Osteocyte (in vitro differentiated cells): ENCODE measurements around the gene MATN4. TPM values are rescaled to one million over a fixed set of nuclear protein-coding genes. Genes with fewer than 3 reads are reported as not detected.

Experiments used
- DNase-seq: peaks from one replicate; pipeline ENCODE4 v3.0.0; 2021; ENCODE audit warnings: mixed read lengths; ENCODE audit not compliant: unreplicated experiment; ENCODE audit errors: extremely low spot score
- H3K27ac Mint-ChIP-seq: one replicate; pipeline ENCODE4 v1.8.0; 2021; ENCODE audit warnings: mild to moderate bottlenecking, mixed read lengths; ENCODE audit not compliant: unreplicated experiment
- H3K27me3 Mint-ChIP-seq: one replicate; pipeline ENCODE4 v1.8.0; 2021; ENCODE audit warnings: mixed read lengths; ENCODE audit not compliant: unreplicated experiment
- H3K36me3 Mint-ChIP-seq: one replicate; pipeline ENCODE4 v1.8.0; 2021; ENCODE audit warnings: mixed read lengths; ENCODE audit not compliant: unreplicated experiment
- H3K4me1 Mint-ChIP-seq: one replicate; pipeline ENCODE4 v1.8.0; 2021; ENCODE audit warnings: mixed read lengths; ENCODE audit not compliant: unreplicated experiment
- H3K4me3 Mint-ChIP-seq: one replicate; pipeline ENCODE4 v1.8.0; 2021; ENCODE audit warnings: mild to moderate bottlenecking, moderate library complexity, mixed read lengths; ENCODE audit not compliant: unreplicated experiment
- H3K9me3 Mint-ChIP-seq: one replicate; pipeline ENCODE4 v1.8.0; 2021; ENCODE audit warnings: mixed read lengths; ENCODE audit not compliant: unreplicated experiment
- CTCF ChIP-seq: fragments of 200-600 bp; sonication (generic); IDR thresholded peaks from 2 replicates; pipeline ENCODE4 v1.5.0; 2021; ENCODE audit warnings: antibody characterized with exemption, mild to moderate bottlenecking, moderate library complexity
- total RNA-seq: library from RNA; stranded (reverse); gene quantifications from 2 replicates; pipeline ENCODE4 v1.2.1, GENCODE V29; 2021

Gene MATN4
- total RNA-seq, 1 donor from 2014 or later = not detected

GRCh38 chr20:45257161-45257560, 50.9 kb downstream of the MATN4 start:
- no peak overlapping the region for H3K4me3 Mint-ChIP-seq
- H3K4me1 Mint-ChIP-seq = peaks cover 9% of the 10 kb centered on the region
- no peaks in the 10 kb centered on the region for H3K9me3 Mint-ChIP-seq
- peaks cover 51% of the 10 kb centered on the region for H3K27me3 Mint-ChIP-seq
- H3K27ac Mint-ChIP-seq = no peak overlapping the region
- DNase-seq = no peak
- TF ChIP-seq CTCF = no peak
- H3K36me3 Mint-ChIP-seq = no peaks in the 10 kb centered on the region

GRCh38 chr20:45254383-45255262, 53.5 kb downstream of the MATN4 start, which contains the start of gene SLPI:
Gene SLPI (minus strand): TSS chr20:45254564. CDS start chr20:45254543, 21 bp downstream.
- H3K9me3 Mint-ChIP-seq = no peaks in the 10 kb centered on the region
- no peak for DNase-seq
- H3K4me3 Mint-ChIP-seq = no peak within 1 kb of the TSS
- no peak within 1 kb of the TSS for H3K27ac Mint-ChIP-seq
- H3K4me1 Mint-ChIP-seq = peaks cover 2% of the 10 kb centered on the region
- peaks cover 51% of the 10 kb centered on the region for H3K27me3 Mint-ChIP-seq
- H3K36me3 Mint-ChIP-seq = no peaks in the 10 kb centered on the region
- TF ChIP-seq CTCF = no peak

- TF ChIP-seq CTCF = no peak
- Mint-ChIP-seq H3K9me3 (no peaks in the 10 kb centered on the region), H3K4me3 (no peak overlapping the region), H3K27me3 (peaks cover 51% of the 10 kb centered on the region), H3K36me3 (no peaks in the 10 kb centered on the region), H3K27ac (no peak overlapping the region), H3K4me1 (no peaks in the 10 kb centered on the region)
- no peak for DNase-seq
Observed at GRCh38 chr20:45253261-45253660, 54.8 kb downstream of the MATN4 start.

GRCh38 chr20:45251884-45252560, 56.1 kb downstream of the MATN4 start:
- Mint-ChIP-seq H3K27ac (no peak overlapping the region), H3K27me3 (peaks cover 60% of the 10 kb centered on the region), H3K36me3 (no peaks in the 10 kb centered on the region), H3K4me3 (no peak overlapping the region), H3K4me1 (no peaks in the 10 kb centered on the region), H3K9me3 (no peaks in the 10 kb centered on the region)
- no peak for DNase-seq
- no peak for TF ChIP-seq CTCF

- Mint-ChIP-seq H3K27ac (no peak overlapping the region), H3K4me1 (no peaks in the 10 kb centered on the region), H3K4me3 (no peak overlapping the region), H3K9me3 (no peaks in the 10 kb centered on the region), H3K27me3 (peaks cover 76% of the 10 kb centered on the region), H3K36me3 (no peaks in the 10 kb centered on the region)
- DNase-seq = no peak
- TF ChIP-seq CTCF = no peak
Observed at GRCh38 chr20:45248609-45249008, 59.5 kb downstream of the MATN4 start.
